NK-92 (cell line): ENCODE data around the gene RCSD1.
"Not testable (repeated sequence)": the region's sequence is repeated elsewhere in the genome, so short reads cannot be mapped to it uniquely, and the experiment has no call there.

ENCODE experiments used
- DNase-seq: peaks from one replicate; lab custom pipeline; 2025; ENCODE audit not compliant: unreplicated experiment; lab: John Stamatoyannopoulos, UW

RCSD1 gene

GRCh38 chr1:167737169-167737568 lies 107.1 kb downstream of the RCSD1 start:
- no peak for DNase-seq

- DNase-seq = no peak
Measured at GRCh38 chr1:167738158-167738557, 108.1 kb downstream of the RCSD1 start.

GRCh38 chr1:167739752-167740151 lies 109.7 kb downstream of the RCSD1 start:
- DNase-seq = no peak

- not testable (repeated sequence) for DNase-seq
Measured at GRCh38 chr1:167741103-167741502, 111.1 kb downstream of the RCSD1 start.

GRCh38 chr1:167742392-167743057 lies 112.5 kb downstream of the RCSD1 start:
- not testable (repeated sequence) for DNase-seq

- no peak for DNase-seq
Measured at GRCh38 chr1:167744901-167745300, 114.9 kb downstream of the RCSD1 start.

GRCh38 chr1:167746013-167746672 lies 116.1 kb downstream of the RCSD1 start:
- no peak for DNase-seq

- no peak for DNase-seq
Measured at GRCh38 chr1:167746988-167747655, 117.1 kb downstream of the RCSD1 start.

- DNase-seq = no peak
Measured at GRCh38 chr1:167747988-167748387, 118.0 kb downstream of the RCSD1 start.

GRCh38 chr1:167748906-167749305 lies 118.9 kb downstream of the RCSD1 start:
- no peak for DNase-seq

- no peak for DNase-seq
Measured at GRCh38 chr1:167749741-167750140, 119.7 kb downstream of the RCSD1 start.

- DNase-seq = no peak
Measured at GRCh38 chr1:167750641-167751040, 120.6 kb downstream of the RCSD1 start.

GRCh38 chr1:167751676-167752075 lies 121.6 kb downstream of the RCSD1 start:
- no peak for DNase-seq

- DNase-seq = no peak
Measured at GRCh38 chr1:167752219-167752985, 122.4 kb downstream of the RCSD1 start.

- no peak for DNase-seq
Measured at GRCh38 chr1:167755654-167756053, 125.6 kb downstream of the RCSD1 start.
